ENCODE data around the gene PPP1CC. TPM values are rescaled to one million over a fixed set of nuclear protein-coding genes. Genes with fewer than 3 reads are reported as not detected.

PPP1CC gene
- 100 to 1,000 TPM; 221 to 230 TPM for total RNA-seq

DNA sequence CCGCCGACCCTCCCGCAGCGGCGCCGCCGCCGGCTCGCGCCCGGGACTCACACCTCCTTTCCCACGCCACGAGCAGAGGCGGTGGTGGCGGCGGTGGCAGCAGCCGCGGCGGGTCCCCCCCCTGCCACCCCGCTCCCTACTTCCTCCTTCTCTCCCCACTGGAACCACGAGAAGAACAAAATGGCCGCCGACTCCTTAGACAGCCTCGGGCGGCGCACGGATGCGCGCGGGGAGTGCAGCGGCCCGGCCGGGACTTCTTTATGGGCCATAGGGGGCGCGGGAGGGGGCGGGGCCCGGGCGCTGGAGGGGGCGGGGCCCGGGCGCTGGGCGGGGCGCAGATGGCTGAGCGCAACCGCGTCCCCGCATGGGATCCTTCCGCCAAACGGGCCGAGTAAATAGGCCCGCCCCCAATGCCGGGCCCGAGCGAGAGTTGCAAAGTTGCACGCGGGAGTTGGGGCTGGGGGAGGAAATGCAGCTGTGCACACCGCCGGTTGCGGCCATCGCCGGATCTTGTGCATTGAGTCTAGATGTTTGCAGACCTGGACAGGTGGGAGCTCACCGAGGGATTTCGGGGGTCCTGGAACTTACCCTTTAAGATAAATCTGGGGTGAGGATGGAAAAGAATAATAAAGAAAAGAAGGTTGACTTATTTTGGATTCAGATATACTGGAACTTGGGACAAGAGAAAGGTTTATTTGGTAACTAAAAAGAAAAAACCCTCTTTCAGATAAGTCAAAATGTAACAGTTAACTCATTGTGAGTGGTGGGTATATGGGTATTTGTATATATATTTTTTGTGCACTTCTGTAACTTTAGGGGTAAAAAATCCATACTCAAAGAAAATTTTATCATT, at the start of gene PPP1CC:
Gene PPP1CC (minus strand): TSS at position 174 of the 853 bp plus-strand sequence. CDS start 184 bp downstream, outside the sequence.
- Mint-ChIP-seq H3K4me3 (peak within 1 kb of the TSS; percentile 99), H3K27me3 (no peaks in the 10 kb centered on the region), H3K4me1 (peaks cover 39% of the 10 kb centered on the region), H3K36me3 (ENCODE audit: low read depth) (peaks cover 34% of the 10 kb centered on the region), H3K9me3 (no peaks in the 10 kb centered on the region), H3K27ac (peak within 1 kb of the TSS; percentile 98)
- ChIA-PET POLR2A (interaction anchor here (0.6 to 5.3 kb wide), 13 partner anchors 9 to 311 kb away, joined by 3 to 46 read pairs (median 6); partner anchors contain the start of genes HVCN1, RAD9B and VPS29), CTCF (interaction anchor here (1.4 to 1.6 kb wide), 3 partner anchors 10 to 84 kb away, joined by 3 to 5 read pairs (median 3); no protein-coding TSS in a partner anchor)
- DNase-seq = peak; percentile 93

DNA sequence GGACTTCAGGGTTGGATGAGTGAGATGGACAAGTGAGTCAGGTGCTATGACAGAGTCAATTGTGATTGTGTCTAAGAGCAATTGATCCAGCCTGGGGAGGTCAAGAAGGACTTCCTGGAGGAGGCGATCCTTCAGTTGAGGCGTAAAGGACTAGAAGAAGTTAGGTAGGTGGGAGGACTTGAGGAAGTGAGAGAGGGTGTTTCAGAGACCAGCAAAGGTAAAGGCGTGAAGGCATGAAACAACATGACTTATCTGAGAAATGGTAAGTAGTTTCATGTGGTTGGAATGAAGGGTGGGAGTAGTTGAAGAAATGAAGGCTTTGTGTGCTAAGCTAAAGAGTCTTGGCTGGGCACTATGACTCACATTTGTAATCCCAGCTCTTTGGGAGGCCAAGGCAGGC, 48.9 kb upstream of the PPP1CC start:
- DNase-seq = no peak
- CTCF ChIA-PET = no interaction called here
- Mint-ChIP-seq H3K36me3 (ENCODE audit: low read depth) (no peaks in the 10 kb centered on the region), H3K27me3 (no peaks in the 10 kb centered on the region), H3K4me3 (no peak overlapping the region), H3K27ac (no peak overlapping the region), H3K4me1 (peaks cover 2% of the 10 kb centered on the region), H3K9me3 (no peaks in the 10 kb centered on the region)
- POLR2A ChIA-PET = no interaction called here

DNA sequence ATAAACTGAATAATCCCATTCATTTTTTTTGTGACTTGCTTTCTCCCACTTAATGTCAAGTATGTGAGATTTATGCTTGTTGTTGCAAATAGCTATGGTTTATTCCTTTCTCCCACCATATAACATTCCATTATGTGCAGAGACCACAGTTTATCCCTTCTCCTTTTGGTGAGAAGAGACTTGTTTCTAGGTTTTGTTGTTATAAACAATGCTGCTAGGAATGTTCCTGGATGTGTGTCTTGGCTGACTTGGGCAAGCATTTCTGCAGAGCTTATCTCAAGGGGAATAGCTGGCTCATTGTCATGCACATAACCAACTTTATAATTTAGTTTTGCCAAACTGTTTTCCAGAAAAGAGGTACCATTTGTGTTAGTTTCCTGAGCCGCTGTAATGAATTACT, 47.6 kb upstream of the PPP1CC start:
- H3K9me3 Mint-ChIP-seq = no peaks in the 10 kb centered on the region
- H3K4me1 Mint-ChIP-seq = peaks cover 2% of the 10 kb centered on the region
- no peak for DNase-seq
- ChIA-PET POLR2A (interaction anchor here (0.6 kb wide), 1 partner anchor 45 kb away, joined by 4 read pairs; no protein-coding TSS in a partner anchor), CTCF (interaction anchor here (0.9 kb wide), 1 partner anchor 13 kb away, joined by 3 read pairs; no protein-coding TSS in a partner anchor)
- H3K27me3 Mint-ChIP-seq = no peaks in the 10 kb centered on the region
- H3K27ac Mint-ChIP-seq = no peak overlapping the region
- H3K4me3 Mint-ChIP-seq = no peak overlapping the region
- no peaks in the 10 kb centered on the region for H3K36me3 Mint-ChIP-seq (ENCODE audit: low read depth)

DNA sequence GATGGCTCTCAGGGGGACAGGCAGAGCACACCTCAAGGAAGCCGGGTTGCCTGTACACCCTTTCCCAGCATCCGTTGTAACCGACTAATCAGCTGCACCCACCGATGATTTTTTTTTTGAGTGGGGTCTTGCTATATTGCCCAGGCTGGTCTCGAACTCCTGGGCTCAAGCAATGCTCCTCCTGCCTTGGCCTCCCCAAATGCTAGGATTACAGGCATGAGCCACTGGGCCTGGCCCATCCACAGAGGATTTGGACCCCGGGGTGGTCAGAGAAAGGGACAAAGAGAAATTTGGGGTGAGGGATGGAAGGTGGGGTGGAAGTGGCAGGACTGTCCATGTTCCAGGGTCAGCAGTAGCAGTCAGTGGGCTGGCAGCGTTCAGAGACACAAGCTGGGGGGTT, 43.3 kb upstream of the PPP1CC start:
- Mint-ChIP-seq H3K27me3 (no peaks in the 10 kb centered on the region), H3K27ac (no peak overlapping the region), H3K4me3 (no peak overlapping the region), H3K36me3 (ENCODE audit: low read depth) (no peaks in the 10 kb centered on the region), H3K4me1 (peaks cover 12% of the 10 kb centered on the region), H3K9me3 (no peaks in the 10 kb centered on the region)
- ChIA-PET POLR2A (interaction anchor here (1.1 kb wide), 1 partner anchor 10 kb away, joined by 6 read pairs; no protein-coding TSS in a partner anchor), CTCF (no interaction called here)
- DNase-seq = no peak

DNA sequence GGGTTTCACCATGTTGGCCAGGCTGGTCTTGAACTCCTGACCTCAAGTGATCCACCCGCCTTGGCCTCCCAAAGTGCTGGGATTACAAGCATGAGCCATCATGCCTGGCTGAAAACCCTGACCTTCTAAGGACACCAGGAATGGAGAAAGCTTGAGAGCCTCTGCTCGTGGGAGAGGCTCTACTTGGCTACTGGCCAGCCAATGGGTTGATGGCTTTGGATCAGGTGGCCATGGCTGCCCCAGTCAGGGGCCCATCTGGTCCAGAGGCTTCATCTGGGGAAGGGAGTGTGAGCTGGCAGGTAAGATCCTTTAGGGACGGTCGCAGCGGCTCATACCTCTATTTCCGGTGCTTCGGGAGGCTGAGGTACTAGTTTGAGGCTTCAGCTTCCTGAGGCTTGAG, 42.5 kb upstream of the PPP1CC start:
- no peak overlapping the region for H3K27ac Mint-ChIP-seq
- DNase-seq = no peak
- ChIA-PET POLR2A (no interaction called here), CTCF (no interaction called here)
- no peaks in the 10 kb centered on the region for H3K27me3 Mint-ChIP-seq
- H3K9me3 Mint-ChIP-seq = no peaks in the 10 kb centered on the region
- H3K36me3 Mint-ChIP-seq (ENCODE audit: low read depth) = no peaks in the 10 kb centered on the region
- no peak overlapping the region for H3K4me3 Mint-ChIP-seq
- H3K4me1 Mint-ChIP-seq = peaks cover 17% of the 10 kb centered on the region

GRCh38 chr12:110782922-110783321, 40.2 kb upstream of the PPP1CC start:
- CTCF ChIA-PET = no interaction called here
- Mint-ChIP-seq H3K9me3 (no peaks in the 10 kb centered on the region), H3K4me3 (no peak overlapping the region), H3K36me3 (ENCODE audit: low read depth) (no peaks in the 10 kb centered on the region), H3K27ac (no peak overlapping the region), H3K4me1 (peaks cover 38% of the 10 kb centered on the region), H3K27me3 (no peaks in the 10 kb centered on the region)
- POLR2A ChIA-PET = no interaction called here
- no peak for DNase-seq

- CTCF ChIA-PET = no interaction called here
- H3K36me3 Mint-ChIP-seq (ENCODE audit: low read depth) = no peaks in the 10 kb centered on the region
- POLR2A ChIA-PET = no interaction called here
- H3K4me1 Mint-ChIP-seq = peaks cover 43% of the 10 kb centered on the region
- DNase-seq = no peak
- no peaks in the 10 kb centered on the region for H3K27me3 Mint-ChIP-seq
- H3K27ac Mint-ChIP-seq = no peak overlapping the region
- no peaks in the 10 kb centered on the region for H3K9me3 Mint-ChIP-seq
- no peak overlapping the region for H3K4me3 Mint-ChIP-seq
These were observed 39.4 kb upstream of the PPP1CC start for GRCh38 chr12:110782094-110782493.

DNA sequence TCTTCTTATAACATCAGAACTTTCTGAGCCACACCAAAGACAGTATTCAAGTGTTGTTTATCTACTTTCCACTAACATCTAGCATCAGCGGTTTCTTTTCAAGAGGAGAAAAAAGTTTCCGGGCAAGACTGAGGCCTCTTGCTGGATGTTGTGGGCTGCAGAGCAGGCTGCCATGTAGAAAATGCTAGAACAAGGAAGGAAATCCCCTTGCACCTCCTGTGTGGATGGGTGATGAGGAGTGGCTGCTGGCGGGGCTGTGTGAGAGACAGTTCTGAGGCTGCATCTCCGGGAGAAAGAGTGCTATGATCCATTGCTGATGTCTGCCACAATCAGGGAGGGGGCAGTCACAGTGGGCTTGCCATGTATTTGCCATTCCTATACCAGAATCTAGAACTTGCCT, 37.8 kb upstream of the PPP1CC start:
- POLR2A ChIA-PET = no interaction called here

GRCh38 chr12:110778833-110779577, 36.3 kb upstream of the PPP1CC start:
- H3K4me1 Mint-ChIP-seq = peaks cover 62% of the 10 kb centered on the region

More for the DNA sequence above, 37.8 kb upstream of the PPP1CC start:
- peak overlapping the region; percentile 31 for H3K4me3 Mint-ChIP-seq
- peak; percentile 50 for DNase-seq
- peak overlapping the region; percentile 89 for H3K27ac Mint-ChIP-seq
- H3K36me3 Mint-ChIP-seq (ENCODE audit: low read depth) = no peaks in the 10 kb centered on the region
- CTCF ChIA-PET = no interaction called here
- no peaks in the 10 kb centered on the region for H3K27me3 Mint-ChIP-seq
- H3K9me3 Mint-ChIP-seq = no peaks in the 10 kb centered on the region
- peaks cover 57% of the 10 kb centered on the region for H3K4me1 Mint-ChIP-seq

GRCh38 chr12:110776410-110776809, 33.7 kb upstream of the PPP1CC start:
- H3K4me3 Mint-ChIP-seq = peak overlapping the region; percentile 6
- peak overlapping the region; percentile 87 for H3K27ac Mint-ChIP-seq
- peaks cover 64% of the 10 kb centered on the region for H3K4me1 Mint-ChIP-seq
- ChIA-PET CTCF (interaction anchor here (1.2 to 1.9 kb wide), 3 partner anchors 35 to 670 kb away, joined by 3 to 5 read pairs (median 3); partner anchors contain the start of gene ARPC3), POLR2A (interaction anchor here (1.0 to 2.1 kb wide), 5 partner anchors 10 to 307 kb away, joined by 4 to 7 read pairs (median 6); partner anchors contain the start of gene FAM216A)
- DNase-seq = peak; percentile 45
- no peaks in the 10 kb centered on the region for H3K36me3 Mint-ChIP-seq (ENCODE audit: low read depth)
- H3K27me3 Mint-ChIP-seq = no peaks in the 10 kb centered on the region
- H3K9me3 Mint-ChIP-seq = peaks cover 4% of the 10 kb centered on the region

More at GRCh38 chr12:110778833-110779577, 36.3 kb upstream of the PPP1CC start:
- Mint-ChIP-seq H3K4me3 (no peak overlapping the region), H3K36me3 (ENCODE audit: low read depth) (no peaks in the 10 kb centered on the region), H3K27me3 (no peaks in the 10 kb centered on the region), H3K9me3 (peaks cover 2% of the 10 kb centered on the region), H3K27ac (peak overlapping the region; percentile 89)
- CTCF ChIA-PET = no interaction called here
- DNase-seq = no peak
- POLR2A ChIA-PET = interaction anchor here (1.0 kb wide), 2 partner anchors 37 to 199 kb away, joined by 3 read pairs; partner anchors contain the start of gene PPP1CC

- no peaks in the 10 kb centered on the region for H3K27me3 Mint-ChIP-seq
- DNase-seq = no peak
- H3K4me3 Mint-ChIP-seq = no peak overlapping the region
- CTCF ChIA-PET = interaction anchor here (1.2 to 1.9 kb wide), 3 partner anchors 35 to 670 kb away, joined by 3 to 5 read pairs (median 3); partner anchors contain the start of gene ARPC3
- peaks cover 67% of the 10 kb centered on the region for H3K4me1 Mint-ChIP-seq
- POLR2A ChIA-PET = interaction anchor here (1.0 to 2.1 kb wide), 5 partner anchors 10 to 307 kb away, joined by 4 to 7 read pairs (median 6); partner anchors contain the start of gene FAM216A
- H3K36me3 Mint-ChIP-seq (ENCODE audit: low read depth) = no peaks in the 10 kb centered on the region
- peaks cover 4% of the 10 kb centered on the region for H3K9me3 Mint-ChIP-seq
- H3K27ac Mint-ChIP-seq = peak overlapping the region; percentile 87
These were observed 33.3 kb upstream of the PPP1CC start for GRCh38 chr12:110775997-110776396.

GRCh38 chr12:110774824-110775223, 32.1 kb upstream of the PPP1CC start:
- H3K4me1 Mint-ChIP-seq = peaks cover 58% of the 10 kb centered on the region
- no peak for DNase-seq
- H3K36me3 Mint-ChIP-seq (ENCODE audit: low read depth) = no peaks in the 10 kb centered on the region
- CTCF ChIA-PET = interaction anchor here (0.6 to 0.7 kb wide), 2 partner anchors 44 to 417 kb away, joined by 3 to 5 read pairs; no protein-coding TSS in a partner anchor
- no peak overlapping the region for H3K27ac Mint-ChIP-seq
- no peaks in the 10 kb centered on the region for H3K27me3 Mint-ChIP-seq
- H3K4me3 Mint-ChIP-seq = no peak overlapping the region
- POLR2A ChIA-PET = no interaction called here
- H3K9me3 Mint-ChIP-seq = peaks cover 4% of the 10 kb centered on the region

- ChIA-PET CTCF (interaction anchor here (1.1 kb wide), 1 partner anchor 24 kb away, joined by 3 read pairs; no protein-coding TSS in a partner anchor), POLR2A (no interaction called here)
- no peak overlapping the region for H3K4me3 Mint-ChIP-seq
These were observed 26.3 kb upstream of the PPP1CC start for GRCh38 chr12:110768960-110769359.

More at GRCh38 chr12:110768960-110769359, 26.3 kb upstream of the PPP1CC start:
- Mint-ChIP-seq H3K27me3 (no peaks in the 10 kb centered on the region), H3K4me1 (peaks cover 18% of the 10 kb centered on the region), H3K27ac (no peak overlapping the region), H3K9me3 (peaks cover 2% of the 10 kb centered on the region), H3K36me3 (ENCODE audit: low read depth) (no peaks in the 10 kb centered on the region)
- DNase-seq = no peak
